ENCODE data around the gene IL36RN.
"Not testable (repeated sequence)": the region's sequence is repeated elsewhere in the genome, so short reads cannot be mapped to it uniquely, and the experiment has no call there.

Gene IL36RN

GRCh38 chr2:113092864-113093612, 34.0 kb downstream of the IL36RN start:
- H3K4me3 Mint-ChIP-seq, result no peak overlapping the region
- H3K27me3 Mint-ChIP-seq, result no peaks in the 10 kb centered on the region

GRCh38 chr2:113093613-113093977, 34.6 kb downstream of the IL36RN start:
- peaks cover 17% of the 10 kb centered on the region for H3K4me1 Mint-ChIP-seq (ENCODE audit: low read depth)
- no peaks in the 10 kb centered on the region for H3K27me3 Mint-ChIP-seq
- H3K36me3 Mint-ChIP-seq (ENCODE audit: low read depth), result peaks cover 4% of the 10 kb centered on the region
- no peak overlapping the region for H3K27ac Mint-ChIP-seq
- no peak overlapping the region for H3K4me3 Mint-ChIP-seq
- H3K9me3 Mint-ChIP-seq, result peaks cover 15% of the 10 kb centered on the region

More at GRCh38 chr2:113092864-113093612, 34.0 kb downstream of the IL36RN start:
- H3K9me3 Mint-ChIP-seq, result peaks cover 12% of the 10 kb centered on the region
- H3K4me1 Mint-ChIP-seq (ENCODE audit: low read depth), result peaks cover 12% of the 10 kb centered on the region
- no peak overlapping the region for H3K27ac Mint-ChIP-seq
- peaks cover 4% of the 10 kb centered on the region for H3K36me3 Mint-ChIP-seq (ENCODE audit: low read depth)

GRCh38 chr2:113096306-113096705, 37.3 kb downstream of the IL36RN start:
- H3K27ac Mint-ChIP-seq, H3K4me3 Mint-ChIP-seq: not testable (repeated sequence)

GRCh38 chr2:113096842-113097618, 38.0 kb downstream of the IL36RN start:
- not testable (repeated sequence) for H3K27me3 Mint-ChIP-seq; H3K36me3 Mint-ChIP-seq (ENCODE audit: low read depth); H3K27ac Mint-ChIP-seq
- Mint-ChIP-seq H3K9me3 (peaks cover 15% of the 10 kb centered on the region), H3K4me3 (peak overlapping the region; percentile 10), H3K4me1 (ENCODE audit: low read depth) (peaks cover 25% of the 10 kb centered on the region)

More at GRCh38 chr2:113096306-113096705, 37.3 kb downstream of the IL36RN start:
- Mint-ChIP-seq H3K4me1 (ENCODE audit: low read depth) (peaks cover 22% of the 10 kb centered on the region), H3K9me3 (peaks cover 15% of the 10 kb centered on the region)
- not testable (repeated sequence) for H3K36me3 Mint-ChIP-seq (ENCODE audit: low read depth); H3K27me3 Mint-ChIP-seq

GRCh38 chr2:113098041-113098440, 39.0 kb downstream of the IL36RN start:
- peak overlapping the region; percentile 10 for H3K4me3 Mint-ChIP-seq
- peak overlapping the region; percentile 71 for H3K27ac Mint-ChIP-seq
- peaks cover 35% of the 10 kb centered on the region for H3K4me1 Mint-ChIP-seq (ENCODE audit: low read depth)
- H3K9me3 Mint-ChIP-seq, result peaks cover 25% of the 10 kb centered on the region
- peaks cover 9% of the 10 kb centered on the region for H3K36me3 Mint-ChIP-seq (ENCODE audit: low read depth)
- no peaks in the 10 kb centered on the region for H3K27me3 Mint-ChIP-seq

- H3K27me3 Mint-ChIP-seq, result no peaks in the 10 kb centered on the region
- H3K9me3 Mint-ChIP-seq, result peaks cover 26% of the 10 kb centered on the region
- H3K4me3 Mint-ChIP-seq, result peak overlapping the region; percentile 10
- peaks cover 10% of the 10 kb centered on the region for H3K36me3 Mint-ChIP-seq (ENCODE audit: low read depth)
- H3K4me1 Mint-ChIP-seq (ENCODE audit: low read depth), result peaks cover 40% of the 10 kb centered on the region
- peak overlapping the region; percentile 71 for H3K27ac Mint-ChIP-seq
Measured at GRCh38 chr2:113098532-113098931, 39.5 kb downstream of the IL36RN start.

GRCh38 chr2:113102133-113102532, 43.1 kb downstream of the IL36RN start:
- Mint-ChIP-seq H3K4me3 (no peak overlapping the region), H3K27me3 (peaks cover 3% of the 10 kb centered on the region), H3K27ac (peak overlapping the region; percentile 93), H3K4me1 (ENCODE audit: low read depth) (peaks cover 62% of the 10 kb centered on the region), H3K36me3 (ENCODE audit: low read depth) (peaks cover 10% of the 10 kb centered on the region), H3K9me3 (peaks cover 28% of the 10 kb centered on the region)

- peaks cover 4% of the 10 kb centered on the region for H3K27me3 Mint-ChIP-seq
- H3K4me3 Mint-ChIP-seq, result no peak overlapping the region
- peaks cover 20% of the 10 kb centered on the region for H3K9me3 Mint-ChIP-seq
- peaks cover 51% of the 10 kb centered on the region for H3K4me1 Mint-ChIP-seq (ENCODE audit: low read depth)
- H3K27ac Mint-ChIP-seq, result peak overlapping the region; percentile 93
- peaks cover 5% of the 10 kb centered on the region for H3K36me3 Mint-ChIP-seq (ENCODE audit: low read depth)
Measured at GRCh38 chr2:113103277-113103676, 44.3 kb downstream of the IL36RN start.

- Mint-ChIP-seq H3K4me3 (peak overlapping the region; percentile 19), H3K9me3 (peaks cover 19% of the 10 kb centered on the region), H3K27ac (peak overlapping the region; percentile 93), H3K4me1 (ENCODE audit: low read depth) (peaks cover 53% of the 10 kb centered on the region), H3K27me3 (peaks cover 9% of the 10 kb centered on the region), H3K36me3 (ENCODE audit: low read depth) (peaks cover 5% of the 10 kb centered on the region)
Measured at GRCh38 chr2:113104054-113104611, 45.1 kb downstream of the IL36RN start.

- H3K9me3 Mint-ChIP-seq, result peaks cover 19% of the 10 kb centered on the region
- peaks cover 56% of the 10 kb centered on the region for H3K4me1 Mint-ChIP-seq (ENCODE audit: low read depth)
- H3K27me3 Mint-ChIP-seq, result peaks cover 11% of the 10 kb centered on the region
- H3K36me3 Mint-ChIP-seq (ENCODE audit: low read depth), result peaks cover 5% of the 10 kb centered on the region
- H3K4me3 Mint-ChIP-seq, result peak overlapping the region; percentile 28
- H3K27ac Mint-ChIP-seq, result peak overlapping the region; percentile 93
Measured at GRCh38 chr2:113105047-113105785, 46.2 kb downstream of the IL36RN start.

- peaks cover 11% of the 10 kb centered on the region for H3K27me3 Mint-ChIP-seq
- H3K4me3 Mint-ChIP-seq, result no peak overlapping the region
- no peaks in the 10 kb centered on the region for H3K36me3 Mint-ChIP-seq (ENCODE audit: low read depth)
- H3K9me3 Mint-ChIP-seq, result no peaks in the 10 kb centered on the region
- H3K27ac Mint-ChIP-seq, result no peak overlapping the region
- peaks cover 9% of the 10 kb centered on the region for H3K4me1 Mint-ChIP-seq (ENCODE audit: low read depth)
Measured at GRCh38 chr2:113111121-113111520, 52.1 kb downstream of the IL36RN start.

- Mint-ChIP-seq H3K36me3 (ENCODE audit: low read depth) (no peaks in the 10 kb centered on the region), H3K9me3 (no peaks in the 10 kb centered on the region), H3K27ac (no peak overlapping the region), H3K4me1 (ENCODE audit: low read depth) (peaks cover 9% of the 10 kb centered on the region), H3K27me3 (peaks cover 11% of the 10 kb centered on the region), H3K4me3 (no peak overlapping the region)
Measured at GRCh38 chr2:113111823-113112287, 52.9 kb downstream of the IL36RN start.

GRCh38 chr2:113112441-113112840, 53.4 kb downstream of the IL36RN start:
- Mint-ChIP-seq H3K9me3 (no peaks in the 10 kb centered on the region), H3K36me3 (ENCODE audit: low read depth) (no peaks in the 10 kb centered on the region), H3K27me3 (peaks cover 8% of the 10 kb centered on the region), H3K27ac (no peak overlapping the region), H3K4me3 (no peak overlapping the region), H3K4me1 (ENCODE audit: low read depth) (peaks cover 9% of the 10 kb centered on the region)

GRCh38 chr2:113112871-113113270, 53.9 kb downstream of the IL36RN start:
- Mint-ChIP-seq H3K27ac (no peak overlapping the region), H3K27me3 (peaks cover 8% of the 10 kb centered on the region), H3K4me1 (ENCODE audit: low read depth) (peaks cover 9% of the 10 kb centered on the region), H3K36me3 (ENCODE audit: low read depth) (no peaks in the 10 kb centered on the region), H3K4me3 (no peak overlapping the region), H3K9me3 (no peaks in the 10 kb centered on the region)

Data from stimulated activated naive CD8-positive, alpha-beta T cell treated with anti-CD3 and anti-CD28 coated beads, Interleukin-15, Interleukin-2, amounts not matched to agents 100 ng/mL and 50 ng/mL, for 24 hours (primary cell).